T1000 (cell line): ENCODE measurements around the gene GSC.
"Not testable (repeated sequence)": the region's sequence is repeated elsewhere in the genome, so short reads cannot be mapped to it uniquely, and the experiment has no call there.

ENCODE experiments used
- DNase-seq: peaks from one replicate; lab custom pipeline; 2025; ENCODE audit warnings: mixed read lengths; lab: John Stamatoyannopoulos, UW

GSC gene

GRCh38 chr14:94771906-94772490, 2.1 kb upstream of the GSC start:
- no peak for DNase-seq

- DNase-seq: no peak
These were observed 1.4 kb upstream of the GSC start for GRCh38 chr14:94771158-94771905.

- no peak for DNase-seq
These were observed 873 bp upstream of the GSC start for GRCh38 chr14:94770815-94771157.

- DNase-seq: no peak
These were observed 387 bp upstream of the GSC start for GRCh38 chr14:94770251-94770749.

- DNase-seq: no peak
These were observed 1.2 kb downstream of the GSC start for GRCh38 chr14:94768521-94769390.

- no peak for DNase-seq
These were observed 1.8 kb downstream of the GSC start for GRCh38 chr14:94768141-94768520.

- DNase-seq: no peak
These were observed 2.5 kb downstream of the GSC start for GRCh38 chr14:94767321-94767878.

- DNase-seq: no peak
These were observed 5.3 kb downstream of the GSC start for GRCh38 chr14:94764573-94764972.

GRCh38 chr14:94762431-94762830, 7.5 kb downstream of the GSC start:
- no peak for DNase-seq

GRCh38 chr14:94761997-94762377, 7.9 kb downstream of the GSC start:
- DNase-seq: no peak

GRCh38 chr14:94761348-94761996, 8.4 kb downstream of the GSC start:
- DNase-seq: no peak

GRCh38 chr14:94756310-94756882, 13.5 kb downstream of the GSC start:
- no peak for DNase-seq

GRCh38 chr14:94754391-94754942, 15.4 kb downstream of the GSC start:
- DNase-seq: no peak

GRCh38 chr14:94752591-94753436, 17.1 kb downstream of the GSC start:
- DNase-seq: no peak

GRCh38 chr14:94751956-94752355, 18.0 kb downstream of the GSC start:
- no peak for DNase-seq

- no peak for DNase-seq
These were observed 18.6 kb downstream of the GSC start for GRCh38 chr14:94751321-94751720.

GRCh38 chr14:94750371-94750770, 19.5 kb downstream of the GSC start:
- no peak for DNase-seq

GRCh38 chr14:94748667-94749347, 21.1 kb downstream of the GSC start:
- DNase-seq: no peak

- no peak for DNase-seq
These were observed 22.2 kb downstream of the GSC start for GRCh38 chr14:94747739-94748138.

- not testable (repeated sequence) for DNase-seq
These were observed 22.8 kb downstream of the GSC start for GRCh38 chr14:94747153-94747552.
